Stimulated activated CD4-positive, alpha-beta T cell treated with anti-CD3 and anti-CD28 coated beads, Interleukin-4, amount 100 ng/mL, for 1 hour (primary cell): ENCODE measurements around the gene MYH7.
"Not testable (repeated sequence)": the region's sequence is repeated elsewhere in the genome, so short reads cannot be mapped to it uniquely, and the experiment has no call there.

Experiments
- DNase-seq: peaks from one replicate; pipeline ENCODE4 v3.0.0-alpha.2; 2020

MYH7 gene

DNA sequence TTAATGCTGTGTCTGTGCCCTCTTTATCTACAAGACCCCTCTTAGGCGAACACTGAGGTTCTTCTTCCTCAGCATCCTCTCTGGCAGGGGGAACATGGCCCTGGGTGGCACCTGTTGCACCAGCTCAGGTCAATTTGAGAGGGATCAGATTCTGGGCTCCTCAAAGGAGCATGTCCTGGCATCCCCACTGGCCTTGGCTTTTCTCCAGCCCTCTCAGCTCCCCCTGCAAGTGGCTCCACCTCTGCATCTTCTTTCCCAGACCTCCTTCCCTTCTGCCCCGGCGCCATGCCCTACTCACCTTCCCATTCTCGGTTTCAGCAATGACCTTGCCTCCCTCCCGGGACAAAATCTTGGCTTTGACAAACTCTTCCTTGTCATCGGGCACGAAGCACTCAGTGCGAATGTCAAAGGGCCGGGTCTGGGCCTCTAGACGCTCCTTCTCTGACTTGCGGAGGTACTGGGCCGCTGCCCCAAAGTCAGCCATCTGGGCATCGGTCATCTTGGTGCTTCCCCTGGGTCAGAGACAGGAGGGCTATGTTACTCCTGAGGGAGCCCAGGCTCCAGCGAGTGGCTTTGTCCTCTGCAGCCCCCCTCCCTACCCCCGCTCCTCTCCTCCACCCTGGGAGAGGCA, 28.6 kb downstream of the MYH7 start:
- DNase-seq: no peak

DNA sequence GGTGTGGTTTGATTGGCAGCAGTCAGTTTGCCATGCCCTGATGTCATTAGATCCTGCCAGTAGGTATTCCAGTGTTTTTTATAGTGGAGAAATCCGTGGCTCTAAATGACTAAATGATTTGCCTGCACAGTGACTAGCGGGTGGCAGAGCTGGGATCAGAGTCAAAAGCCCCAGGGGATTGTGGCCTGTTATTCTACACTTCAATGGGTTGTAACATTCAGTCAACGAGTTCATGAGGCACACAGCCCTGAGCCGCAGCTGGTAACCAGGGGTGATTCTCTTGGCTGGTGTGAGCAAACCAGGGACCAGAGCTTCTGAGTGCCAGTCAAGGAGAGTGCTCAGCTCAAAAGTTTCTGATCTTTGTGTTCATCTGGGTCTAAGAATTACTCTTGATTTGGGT, 29.2 kb downstream of the MYH7 start:
- DNase-seq: no peak

- DNase-seq: no peak
Observed at GRCh38 chr14:23405516-23406025, 29.9 kb downstream of the MYH7 start.

DNA sequence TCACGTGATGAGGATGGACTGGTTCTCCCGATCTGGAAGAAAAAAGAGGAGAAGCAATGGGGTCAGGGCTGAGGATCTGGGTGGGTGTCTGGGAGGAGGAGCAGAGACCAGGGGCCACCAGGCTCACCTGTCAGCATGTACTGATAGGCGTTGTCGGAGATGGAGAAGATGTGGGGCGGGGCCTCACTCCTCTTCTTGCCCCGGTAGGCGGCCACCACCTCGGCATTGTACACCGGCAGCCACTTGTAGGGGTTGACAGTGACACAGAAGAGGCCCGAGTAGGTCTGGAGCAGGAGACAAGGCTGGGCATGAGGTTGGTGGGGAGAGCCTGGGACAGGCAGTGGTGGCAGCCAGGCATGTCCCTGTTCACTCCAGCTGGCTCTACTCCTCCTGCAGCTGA, 30.4 kb downstream of the MYH7 start:
- no peak for DNase-seq

DNA sequence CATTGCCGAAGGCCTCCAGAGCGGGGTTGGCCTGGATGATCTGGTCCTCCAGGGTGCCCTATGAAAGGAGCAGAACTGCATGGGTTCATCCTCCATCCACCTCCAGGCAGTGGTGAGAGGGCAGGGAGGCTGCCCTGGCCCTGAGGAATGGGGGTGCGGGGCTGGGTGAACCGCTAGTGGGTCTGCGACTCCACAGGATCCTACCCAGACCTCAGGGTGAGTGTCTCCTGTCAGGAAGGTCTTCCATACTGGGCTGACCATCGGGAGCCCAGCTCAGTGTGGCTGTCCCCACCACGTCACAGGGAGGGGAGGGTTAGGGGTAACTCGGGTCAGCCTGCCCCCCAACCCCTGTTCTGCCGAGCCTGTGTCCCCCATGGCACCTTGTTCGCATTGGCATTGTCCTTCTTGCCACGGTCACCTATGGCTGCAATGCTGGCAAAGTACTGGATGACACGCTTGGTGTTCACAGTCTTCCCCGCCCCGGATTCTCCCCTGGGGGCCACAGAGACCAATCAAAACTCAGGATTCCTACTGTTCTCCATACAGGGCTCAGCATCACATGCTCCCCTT, 31.0 kb downstream of the MYH7 start:
- DNase-seq: no peak

GRCh38 chr14:23403908-23404307, 31.6 kb downstream of the MYH7 start:
- no peak for DNase-seq

- no peak for DNase-seq
Observed at GRCh38 chr14:23403139-23403438, 32.4 kb downstream of the MYH7 start.

DNA sequence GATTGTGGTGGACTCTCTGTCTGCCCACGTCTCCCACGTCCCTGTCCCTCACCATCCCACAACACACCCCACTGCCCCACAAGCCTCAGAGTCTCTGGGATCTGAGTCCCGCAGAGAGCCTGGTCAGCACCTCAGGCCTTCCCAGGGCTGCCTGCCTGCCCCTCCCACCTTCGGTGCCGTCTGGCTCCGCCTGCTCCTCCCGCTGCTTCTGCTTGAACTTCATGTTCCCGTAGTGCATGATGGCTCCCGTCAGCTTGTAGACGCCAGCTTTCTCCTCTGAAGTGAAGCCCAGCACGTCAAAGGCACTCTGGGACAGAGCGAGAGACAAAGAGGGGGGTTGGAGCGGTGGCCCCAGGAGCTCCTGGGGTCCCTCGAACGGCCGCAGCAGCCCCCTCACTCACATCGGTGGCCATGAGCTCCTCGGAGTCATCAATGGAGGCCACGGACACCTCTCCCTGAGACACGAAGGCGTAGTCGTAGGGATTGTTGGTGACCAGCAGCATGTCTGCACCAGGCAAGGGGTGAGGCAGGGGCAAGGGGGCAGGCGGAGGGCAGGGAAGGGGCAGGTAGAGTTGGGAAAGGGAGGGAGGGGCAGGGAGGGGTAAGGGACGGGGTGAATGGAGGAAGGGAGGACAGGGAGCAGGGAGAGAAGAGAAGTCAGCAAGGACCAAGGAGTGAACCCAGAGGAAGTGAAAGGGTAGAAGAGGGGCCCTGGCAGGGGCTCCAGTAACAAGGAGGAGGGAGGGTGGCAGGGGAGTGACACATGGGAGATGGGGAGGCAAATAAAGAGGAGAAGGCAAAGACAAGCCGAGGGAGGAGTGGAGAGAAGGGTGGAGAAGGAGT, 32.9 kb downstream of the MYH7 start:
- DNase-seq: no peak

DNA sequence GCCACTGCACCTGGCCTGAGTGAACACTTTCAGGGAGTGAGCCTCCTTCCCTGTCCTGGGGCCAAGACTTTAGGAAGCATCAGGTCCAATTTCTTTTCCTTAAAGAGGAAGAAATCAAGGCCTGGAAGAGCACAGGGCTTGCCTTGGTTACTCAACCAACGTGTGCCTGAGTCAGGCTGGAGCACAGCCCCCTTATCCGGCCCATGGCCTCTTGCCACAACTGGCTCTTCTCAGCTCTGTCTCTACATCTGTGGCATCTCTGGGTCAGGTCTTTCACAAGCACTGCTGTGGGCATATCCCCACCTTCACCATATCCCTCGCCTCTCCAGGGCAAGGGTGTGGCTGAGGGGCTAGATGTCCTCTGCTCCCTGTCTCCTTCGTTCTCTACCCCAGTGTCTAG, 34.2 kb downstream of the MYH7 start:
- DNase-seq: no peak

DNA sequence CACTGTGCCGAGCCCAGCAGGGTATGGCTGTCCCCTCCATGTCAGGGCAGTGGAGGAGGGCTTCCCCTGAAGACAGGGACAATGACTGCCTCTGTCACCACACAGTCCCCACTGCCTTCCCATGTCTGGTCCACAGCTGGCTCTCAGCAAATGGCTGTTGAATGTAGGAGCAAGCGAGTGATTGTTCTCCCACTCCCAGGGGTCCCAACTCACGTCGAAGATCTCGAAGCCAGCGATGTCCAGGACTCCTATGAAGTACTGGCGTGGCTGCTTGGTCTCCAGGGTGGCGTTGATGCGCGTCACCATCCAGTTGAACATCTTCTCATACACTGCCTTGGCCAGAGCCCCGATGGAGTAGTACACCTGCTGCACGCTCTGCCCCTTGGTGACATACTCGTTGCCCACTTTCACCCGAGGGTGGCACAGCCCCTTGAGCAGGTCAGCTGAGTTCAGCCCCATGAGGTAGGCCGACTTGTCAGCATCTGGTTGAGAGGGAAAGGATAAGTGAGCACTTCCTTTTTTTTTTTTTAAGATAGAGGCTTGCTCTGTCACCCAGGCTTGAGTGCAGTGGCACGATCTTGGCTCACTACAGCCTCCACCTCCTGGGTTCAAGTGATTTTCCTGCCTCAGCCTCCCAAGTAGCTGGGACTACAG, 34.8 kb downstream of the MYH7 start:
- not testable (repeated sequence) for DNase-seq

DNA sequence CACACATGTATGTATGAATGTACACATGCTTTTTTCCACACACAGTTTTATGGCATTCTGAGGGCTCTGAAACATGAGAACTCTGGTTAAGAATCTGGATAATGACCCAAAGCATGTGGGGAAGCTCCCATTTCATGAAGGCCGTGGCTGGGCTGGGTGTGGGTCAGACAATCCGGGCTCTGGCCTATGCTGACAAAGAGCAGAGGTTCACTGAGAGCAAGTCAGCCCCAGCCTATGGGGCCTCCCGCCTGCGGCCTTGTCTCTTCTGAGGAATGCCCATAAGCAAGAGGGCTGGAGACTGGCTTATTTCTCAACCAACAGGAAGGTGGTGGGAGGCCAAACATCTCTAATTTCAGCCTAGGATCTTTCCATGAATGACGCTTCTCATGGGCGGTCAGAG, 35.9 kb downstream of the MYH7 start:
- no peak for DNase-seq

DNA sequence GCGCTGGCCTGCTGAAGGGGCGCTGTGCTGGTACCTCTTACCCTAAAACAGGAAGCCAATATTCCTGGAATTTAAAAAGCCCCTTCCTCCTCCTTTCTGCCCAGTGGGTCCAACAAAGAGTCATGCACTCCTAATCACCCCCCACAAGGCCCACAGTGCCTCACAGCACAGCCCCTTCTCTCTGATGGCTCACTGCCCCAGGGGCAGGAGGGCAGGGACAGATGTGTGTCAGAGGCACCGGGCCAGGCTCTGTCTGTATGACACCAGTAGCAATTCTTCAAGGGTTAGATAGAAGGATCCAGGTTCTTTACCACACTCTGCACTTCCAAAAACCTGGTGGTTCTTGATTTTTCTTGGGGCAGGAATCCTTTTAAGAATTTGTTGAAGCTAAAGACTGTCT, 36.3 kb downstream of the MYH7 start:
- no peak for DNase-seq

- no peak for DNase-seq
Observed at GRCh38 chr14:23398348-23398747, 37.1 kb downstream of the MYH7 start.

- DNase-seq: no peak
Observed at GRCh38 chr14:23396781-23397407, 38.6 kb downstream of the MYH7 start.

DNA sequence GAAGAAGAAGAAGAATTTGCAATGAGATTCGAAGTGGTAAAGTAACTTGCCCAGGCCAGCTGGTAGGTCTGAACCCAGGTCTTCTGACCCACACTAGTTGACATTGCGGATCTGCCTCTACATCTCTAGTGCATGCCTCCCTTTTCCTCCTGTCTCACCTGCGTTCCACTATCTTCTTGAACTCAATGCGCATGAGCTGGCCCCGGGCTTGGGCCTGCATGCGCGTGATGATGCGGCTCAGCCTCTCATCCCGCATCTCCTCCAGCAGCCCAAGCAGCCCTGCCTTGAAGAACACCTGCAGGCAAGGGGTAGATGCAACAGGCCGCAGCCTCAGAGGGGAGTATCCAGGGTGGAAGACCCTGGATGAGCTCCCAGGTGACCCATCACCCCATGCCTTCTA, 39.3 kb downstream of the MYH7 start:
- DNase-seq: no peak

DNA sequence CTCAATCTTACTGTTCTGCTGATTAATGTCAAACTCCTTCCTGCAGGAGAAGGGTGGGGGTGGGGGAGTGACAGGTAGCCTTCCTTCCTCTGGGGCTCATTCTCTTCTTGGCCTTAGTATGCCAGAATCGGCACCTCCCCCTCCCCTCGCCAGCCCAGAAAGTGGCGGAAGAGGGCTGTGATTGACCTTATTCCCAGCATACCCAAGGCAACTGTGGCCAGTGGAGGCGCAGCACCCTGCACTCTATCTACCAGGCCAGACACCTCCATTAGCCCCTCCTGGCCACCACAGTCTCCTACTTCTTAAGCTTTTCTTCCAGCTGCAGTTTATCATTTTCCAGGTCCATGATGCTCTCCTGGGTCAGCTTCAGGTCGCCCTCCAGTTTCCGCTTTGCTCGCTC, 42.8 kb downstream of the MYH7 start:
- no peak for DNase-seq

GRCh38 chr14:23389871-23390270, 45.6 kb downstream of the MYH7 start:
- DNase-seq: not testable (repeated sequence)

DNA sequence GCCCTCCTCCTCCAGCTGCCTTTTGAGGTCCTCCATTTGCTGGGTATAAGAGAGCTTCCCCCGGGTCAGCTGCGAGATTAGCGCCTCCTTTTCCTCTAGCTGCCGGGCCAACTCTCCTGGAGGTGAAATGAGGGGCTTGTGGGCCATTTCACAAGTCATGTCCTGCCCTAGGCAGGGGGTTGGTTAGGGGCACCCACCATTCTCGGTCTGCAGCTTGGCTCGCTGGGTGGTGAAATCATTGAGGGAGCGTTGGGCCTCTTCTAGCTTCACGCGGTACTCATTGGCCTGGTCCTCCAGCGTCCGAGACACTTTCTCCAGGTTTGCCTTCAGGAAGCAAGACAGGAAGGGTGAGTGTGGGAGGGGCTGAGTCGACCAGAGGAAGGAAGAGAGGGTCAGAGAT, 46.1 kb downstream of the MYH7 start:
- no peak for DNase-seq

GRCh38 chr14:23388996-23389395, 46.5 kb downstream of the MYH7 start:
- no peak for DNase-seq

DNA sequence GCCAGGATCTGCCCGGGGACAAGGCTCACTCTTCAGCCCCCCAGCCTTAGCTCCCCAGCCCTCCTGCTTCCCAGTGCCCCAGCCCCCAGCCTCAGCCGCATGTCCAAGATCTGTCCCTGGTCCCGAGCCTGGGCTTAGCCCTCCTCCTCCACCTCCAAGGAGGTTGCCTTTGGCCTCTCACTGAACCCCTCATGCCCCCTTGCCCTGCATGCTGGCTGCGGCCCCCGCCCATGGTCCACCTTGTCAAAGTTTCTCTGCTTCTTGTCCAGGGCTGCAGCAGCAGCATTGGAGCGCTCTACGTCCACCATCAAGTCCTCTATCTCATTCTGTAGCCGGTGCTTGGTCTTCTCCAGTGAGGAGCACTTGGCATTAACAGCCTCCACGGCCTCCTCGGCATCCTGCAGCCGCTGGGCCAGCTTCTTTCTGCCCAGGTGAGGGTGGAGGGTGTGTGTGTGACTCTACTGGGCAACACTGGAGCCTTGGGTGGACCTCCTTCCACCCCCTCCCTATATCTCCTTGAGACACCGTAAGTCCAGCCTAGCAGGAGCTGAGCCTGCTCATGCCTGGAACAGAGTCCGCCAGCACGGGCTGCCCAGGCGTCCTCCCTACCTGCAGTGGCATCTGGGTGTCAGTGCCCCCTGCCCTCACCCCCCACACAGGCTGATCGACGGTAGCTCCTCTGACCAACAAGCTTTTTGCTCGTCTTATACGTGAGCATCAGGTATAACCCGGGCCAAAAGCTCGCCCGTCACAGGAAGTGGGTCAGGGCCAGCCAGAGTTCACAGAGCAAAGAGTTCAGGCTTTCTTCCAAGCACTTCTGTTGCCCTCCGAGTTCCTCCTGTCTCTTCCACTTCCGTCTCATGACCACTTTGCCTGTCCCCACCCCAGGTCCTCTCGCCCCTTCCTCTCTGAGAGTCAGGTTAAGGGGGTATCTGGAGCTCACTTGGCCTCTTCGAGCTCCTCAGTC, 47.3 kb downstream of the MYH7 start:
- DNase-seq: no peak

DNA sequence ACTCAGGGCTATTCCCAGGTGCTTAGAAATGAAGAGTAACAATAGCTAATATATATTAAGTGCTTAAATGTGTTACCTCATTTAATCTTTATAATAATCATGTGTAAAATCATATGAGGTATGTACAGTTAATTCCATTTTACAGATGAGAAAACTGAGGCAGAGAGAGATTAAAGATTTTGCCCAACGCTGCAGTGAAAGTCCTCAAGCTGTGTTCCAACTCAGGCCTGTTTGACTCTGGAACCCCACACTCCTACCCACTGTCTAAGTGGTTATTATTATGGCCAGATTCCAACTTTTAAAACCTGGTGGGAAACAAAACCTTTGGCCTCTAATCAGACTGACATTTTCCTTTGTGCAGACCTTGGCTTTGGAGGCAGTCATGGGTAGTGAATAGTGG, 48.5 kb downstream of the MYH7 start:
- no peak for DNase-seq

DNA sequence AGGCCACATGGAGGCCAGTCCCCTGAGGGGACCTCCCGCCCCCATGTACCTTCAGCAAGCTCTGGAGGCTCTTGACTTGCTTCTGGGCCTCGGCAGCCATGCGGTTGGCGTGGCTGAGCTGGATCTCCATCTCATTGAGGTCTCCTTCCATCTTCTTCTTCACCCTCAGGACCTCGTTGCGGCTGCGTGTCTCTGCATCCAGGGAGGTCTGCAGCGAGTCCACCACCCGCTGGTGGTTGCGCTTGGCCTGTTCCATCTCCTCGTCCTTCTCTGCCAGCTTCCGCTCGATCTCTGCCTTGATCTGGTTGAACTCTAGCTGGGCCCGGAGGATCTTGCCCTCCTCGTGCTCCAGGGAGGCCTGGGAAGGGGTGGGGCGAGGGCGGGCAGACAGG, 49.2 kb downstream of the MYH7 start:
- not testable (repeated sequence) for DNase-seq
